H9 (cell line): ENCODE measurements around the gene BANP. TPM values are rescaled to one million over a fixed set of nuclear protein-coding genes. Genes with fewer than 3 reads are reported as not detected.

Experiments
- DNase-seq: peaks from one replicate; pipeline ENCODE4 v3.0.0-alpha.2; 2017
- H2AFZ ChIP-seq: one replicate; pipeline ENCODE4 v1.6.1; 2013; ENCODE audit warnings: mild to moderate bottlenecking, low read length, control low read depth, moderate library complexity
- H2AK5ac ChIP-seq: 2 replicates; pipeline ENCODE4 v1.6.1; 2013; ENCODE audit warnings: low read length, control low read depth, mixed read lengths; ENCODE audit not compliant: insufficient read length
- H2BK120ac ChIP-seq: one replicate; pipeline ENCODE4 v1.6.1; 2013; ENCODE audit warnings: low read depth, mild to moderate bottlenecking, low read length, control low read depth, inconsistent platforms; ENCODE audit not compliant: poor library complexity, severe bottlenecking
- H2BK12ac ChIP-seq: 2 replicates; pipeline ENCODE4 v1.6.1; 2013; ENCODE audit warnings: low read length, control low read depth, mixed read lengths, low read depth; ENCODE audit not compliant: insufficient read length
- H2BK15ac ChIP-seq: 2 replicates; pipeline ENCODE4 v1.6.1; 2013; ENCODE audit warnings: low read depth, low read length, control low read depth
- H2BK20ac ChIP-seq: one replicate; pipeline ENCODE4 v1.6.1; 2013; ENCODE audit warnings: low read depth, mild to moderate bottlenecking, low read length, control low read depth, inconsistent platforms; ENCODE audit not compliant: poor library complexity, severe bottlenecking
- H2BK5ac ChIP-seq: 2 replicates; pipeline ENCODE4 v1.6.1; 2013; ENCODE audit warnings: low read length, control low read depth, mixed read lengths; ENCODE audit not compliant: insufficient read length
- H3K14ac ChIP-seq: 2 replicates; pipeline ENCODE4 v1.6.1; 2013; ENCODE audit warnings: low read length, control low read depth; ENCODE audit not compliant: insufficient read depth
- H3K18ac ChIP-seq: 2 replicates; pipeline ENCODE4 v1.6.1; 2013; ENCODE audit warnings: low read depth, mild to moderate bottlenecking, mixed read lengths, low read length, control low read depth; ENCODE audit not compliant: insufficient read length
- H3K23ac ChIP-seq: 2 replicates; pipeline ENCODE4 v1.6.1; 2013; ENCODE audit warnings: low read length, control low read depth, mixed read lengths, low read depth; ENCODE audit not compliant: insufficient read length
- H3K23me2 ChIP-seq: 2 replicates; pipeline ENCODE4 v1.6.1; 2013; ENCODE audit warnings: low read depth, mild to moderate bottlenecking, mixed read lengths, low read length, control low read depth; ENCODE audit not compliant: insufficient read length, poor library complexity, severe bottlenecking
- H3K27ac ChIP-seq: 2 replicates; pipeline ENCODE4 v1.5.1; 2013; ENCODE audit warnings: low read length, control low read depth, mixed read lengths, low read depth; ENCODE audit not compliant: insufficient read length
- H3K27me3 ChIP-seq: 2 replicates; pipeline ENCODE4 v1.6.1; 2013; ENCODE audit warnings: low read length, control low read depth, inconsistent platforms; ENCODE audit not compliant: insufficient read depth
- H3K4ac ChIP-seq: 2 replicates; pipeline ENCODE4 v1.6.1; 2013; ENCODE audit warnings: low read depth, mild to moderate bottlenecking, control low read depth, inconsistent platforms, low read length, moderate library complexity
- H3K4me1 ChIP-seq: 2 replicates; pipeline ENCODE4 v1.6.1; 2013; ENCODE audit warnings: low read length, control low read depth, inconsistent platforms; ENCODE audit not compliant: insufficient read depth
- H3K4me2 ChIP-seq: 2 replicates; pipeline ENCODE4 v1.6.1; 2013; ENCODE audit warnings: low read length, control low read depth, mixed read lengths; ENCODE audit not compliant: insufficient read length, insufficient read depth
- H3K56ac ChIP-seq: 2 replicates; pipeline ENCODE4 v1.6.1; 2013; ENCODE audit warnings: low read depth, mild to moderate bottlenecking, mixed read lengths, low read length, control low read depth; ENCODE audit not compliant: insufficient read length
- H3K79me1 ChIP-seq: 2 replicates; pipeline ENCODE4 v1.6.1; 2013; ENCODE audit warnings: low read depth, mild to moderate bottlenecking, moderate library complexity, low read length, control low read depth, inconsistent platforms; ENCODE audit not compliant: insufficient read depth, poor library complexity, severe bottlenecking
- H3K79me2 ChIP-seq: 2 replicates; pipeline ENCODE4 v1.6.1; 2013; ENCODE audit warnings: low read length, control low read depth, inconsistent platforms; ENCODE audit not compliant: insufficient read depth
- H3K9ac ChIP-seq: 2 replicates; pipeline ENCODE4 v1.6.1; 2013; ENCODE audit warnings: low read length, control low read depth, mixed read lengths; ENCODE audit not compliant: insufficient read length; ENCODE audit errors: extremely low read depth
- H3K9me3 ChIP-seq: one replicate; pipeline ENCODE4 v1.6.1; 2013; ENCODE audit warnings: low read depth, low read length, inconsistent platforms; ENCODE audit not compliant: control insufficient read depth
- H3T11ph ChIP-seq: one replicate; pipeline ENCODE4 v1.6.1; 2013; ENCODE audit warnings: mild to moderate bottlenecking, low read length, control low read depth, inconsistent platforms
- H4K20me1 ChIP-seq: one replicate; pipeline ENCODE4 v1.6.1; 2013; ENCODE audit not compliant: control insufficient read depth, insufficient read length, insufficient read depth
- H4K5ac ChIP-seq: 2 replicates; pipeline ENCODE4 v1.6.1; 2013; ENCODE audit warnings: low read depth, mild to moderate bottlenecking, mixed read lengths, low read length, control low read depth; ENCODE audit not compliant: insufficient read length
- H4K8ac ChIP-seq: replicated peaks from 2 replicates; pipeline ENCODE4 v1.6.1; 2013; ENCODE audit warnings: low read length, control low read depth, mixed read lengths, low read depth; ENCODE audit not compliant: insufficient read length
- H4K91ac ChIP-seq: 2 replicates; pipeline ENCODE4 v1.6.1; 2013; ENCODE audit warnings: low read depth, mild to moderate bottlenecking, moderate library complexity, mixed read lengths, low read length, control low read depth; ENCODE audit not compliant: insufficient read length
- H3K27ac Mint-ChIP-seq, 3 experiments: 2 replicates in 2 of 3; 3 replicates in 1 of 3; pipeline ENCODE4 v1.8.0; 2020 to 2021; ENCODE audit warnings: mixed read lengths in 3 of 3, mild to moderate bottlenecking in 1 of 3, moderate library complexity in 1 of 3
- H3K27me3 Mint-ChIP-seq: 2 replicates; pipeline ENCODE4 v1.8.0; 2021; ENCODE audit warnings: low read depth, mild to moderate bottlenecking, moderate library complexity, mixed read lengths
- H3K36me3 Mint-ChIP-seq, 3 experiments: 2 replicates in 2 of 3; 3 replicates in 1 of 3; pipeline ENCODE4 v1.8.0; 2020 to 2021; ENCODE audit warnings: low read depth in 3 of 3, mixed read lengths in 3 of 3; ENCODE audit not compliant: insufficient read depth in 1 of 3
- H3K4me1 Mint-ChIP-seq, 2 experiments: 2 replicates each; pipeline ENCODE4 v1.8.0; 2020; ENCODE audit warnings: mixed read lengths in 2 of 2
- H3K4me3 Mint-ChIP-seq, 2 experiments: 2 replicates in 1 of 2; 3 replicates in 1 of 2; pipeline ENCODE4 v1.8.0; 2020 to 2021; ENCODE audit warnings: mild to moderate bottlenecking in 2 of 2, mixed read lengths in 2 of 2, moderate library complexity in 1 of 2
- H3K9me3 Mint-ChIP-seq, 2 experiments: 2 replicates in 1 of 2; 3 replicates in 1 of 2; pipeline ENCODE4 v1.8.0; 2020; ENCODE audit warnings: mild to moderate bottlenecking in 2 of 2, mixed read lengths in 2 of 2, moderate library complexity in 1 of 2
- CTCF ChIP-seq: fragments of 200-600 bp; sonication (generic); conservative IDR thresholded peaks from 3 replicates; pipeline ENCODE4 v1.8.0; 2021; ENCODE audit warnings: antibody characterized with exemption, mild to moderate bottlenecking
- WGBS: extraction: QIAGEN DNeasy Blood & Tissue Kit; methylation state at CpG from one replicate; pipeline ENCODE4 v1.1.7; 2013; ENCODE audit warnings: missing lambda C conversion rate, low lambda C conversion rate, mixed read lengths; ENCODE audit not compliant: insufficient read length; ENCODE audit errors: extremely low coverage; 5-methylcytosine and 5-hydroxymethylcytosine counted together
- total RNA-seq: library from RNA; stranded (reverse); gene quantifications from 2 replicates; pipeline ENCODE4 v1.2.1, GENCODE V29; 2021

BANP gene
- total RNA-seq, 1 experiment from 2014 or later: 24.9 TPM

- Mint-ChIP-seq H3K9me3 (no peaks in the 10 kb centered on the region), H3K36me3 (peaks cover 7 to 13% (median 10%) of the 10 kb centered on the region in 3 experiments; a peak in 6 of 7 replicates), H3K4me1 (peaks cover 30 to 35% of the 10 kb centered on the region in 2 experiments), H3K27ac (no peak overlapping the region; a peak in 1 of 7 replicates), H3K27me3 (peaks cover 1% of the 10 kb centered on the region), H3K4me3 (no peak overlapping the region)
- H3T11ph ChIP-seq: no peak overlapping the region
- no peaks in the 10 kb centered on the region for H3K23me2 ChIP-seq
- no peaks in the 10 kb centered on the region for H3K9me3 ChIP-seq
- no peak overlapping the region for H3K56ac ChIP-seq
- H3K27me3 ChIP-seq: no peaks in the 10 kb centered on the region; the same call in 1 of the 2 replicates
- no peak overlapping the region for H3K14ac ChIP-seq
- no peaks in the 10 kb centered on the region for H3K4me1 ChIP-seq
- H3K18ac ChIP-seq: no peak overlapping the region
- no peak overlapping the region for H4K91ac ChIP-seq
- H2BK15ac ChIP-seq: no peak overlapping the region
- no peak overlapping the region for H4K8ac ChIP-seq
- no peak overlapping the region for H3K23ac ChIP-seq
- H3K79me1 ChIP-seq: peaks cover 13% of the 10 kb centered on the region
- no peak overlapping the region for H2BK12ac ChIP-seq
- H4K5ac ChIP-seq: no peak overlapping the region
- H3K27ac ChIP-seq: no peak overlapping the region
- no peak for DNase-seq
- H2AFZ ChIP-seq: no peak overlapping the region
- H2BK5ac ChIP-seq: no peak overlapping the region
- no peak overlapping the region for H2BK120ac ChIP-seq
- no peak overlapping the region for H3K4ac ChIP-seq
- H3K9ac ChIP-seq: no peak overlapping the region
- no peak overlapping the region for H2BK20ac ChIP-seq
- no peak overlapping the region for H2AK5ac ChIP-seq
- no peak for TF ChIP-seq CTCF
- no peak overlapping the region for H3K4me2 ChIP-seq
- H4K20me1 ChIP-seq: no peaks in the 10 kb centered on the region
- WGBS: no CpG with 5 or more reads among the region's 4 CpGs
- peaks cover 20% of the 10 kb centered on the region; the same call in 1 of the 2 replicates for H3K79me2 ChIP-seq
These were observed 10.4 kb downstream of the BANP start for GRCh38 chr16:87961623-87962022.
